ENCODE measurements around the gene DNA2. TPM values are rescaled to one million over a fixed set of nuclear protein-coding genes. Genes with fewer than 3 reads are reported as not detected.
A peak's percentile ranks its signal among the peaks of the same experiment; 100 is the strongest.
"Not testable (repeated sequence)": the region's sequence is repeated elsewhere in the genome, so short reads cannot be mapped to it uniquely, and the experiment has no call there.

DNA2 gene, protein sequence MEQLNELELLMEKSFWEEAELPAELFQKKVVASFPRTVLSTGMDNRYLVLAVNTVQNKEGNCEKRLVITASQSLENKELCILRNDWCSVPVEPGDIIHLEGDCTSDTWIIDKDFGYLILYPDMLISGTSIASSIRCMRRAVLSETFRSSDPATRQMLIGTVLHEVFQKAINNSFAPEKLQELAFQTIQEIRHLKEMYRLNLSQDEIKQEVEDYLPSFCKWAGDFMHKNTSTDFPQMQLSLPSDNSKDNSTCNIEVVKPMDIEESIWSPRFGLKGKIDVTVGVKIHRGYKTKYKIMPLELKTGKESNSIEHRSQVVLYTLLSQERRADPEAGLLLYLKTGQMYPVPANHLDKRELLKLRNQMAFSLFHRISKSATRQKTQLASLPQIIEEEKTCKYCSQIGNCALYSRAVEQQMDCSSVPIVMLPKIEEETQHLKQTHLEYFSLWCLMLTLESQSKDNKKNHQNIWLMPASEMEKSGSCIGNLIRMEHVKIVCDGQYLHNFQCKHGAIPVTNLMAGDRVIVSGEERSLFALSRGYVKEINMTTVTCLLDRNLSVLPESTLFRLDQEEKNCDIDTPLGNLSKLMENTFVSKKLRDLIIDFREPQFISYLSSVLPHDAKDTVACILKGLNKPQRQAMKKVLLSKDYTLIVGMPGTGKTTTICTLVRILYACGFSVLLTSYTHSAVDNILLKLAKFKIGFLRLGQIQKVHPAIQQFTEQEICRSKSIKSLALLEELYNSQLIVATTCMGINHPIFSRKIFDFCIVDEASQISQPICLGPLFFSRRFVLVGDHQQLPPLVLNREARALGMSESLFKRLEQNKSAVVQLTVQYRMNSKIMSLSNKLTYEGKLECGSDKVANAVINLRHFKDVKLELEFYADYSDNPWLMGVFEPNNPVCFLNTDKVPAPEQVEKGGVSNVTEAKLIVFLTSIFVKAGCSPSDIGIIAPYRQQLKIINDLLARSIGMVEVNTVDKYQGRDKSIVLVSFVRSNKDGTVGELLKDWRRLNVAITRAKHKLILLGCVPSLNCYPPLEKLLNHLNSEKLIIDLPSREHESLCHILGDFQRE
- total RNA-seq, result 3.7 TPM

DNA sequence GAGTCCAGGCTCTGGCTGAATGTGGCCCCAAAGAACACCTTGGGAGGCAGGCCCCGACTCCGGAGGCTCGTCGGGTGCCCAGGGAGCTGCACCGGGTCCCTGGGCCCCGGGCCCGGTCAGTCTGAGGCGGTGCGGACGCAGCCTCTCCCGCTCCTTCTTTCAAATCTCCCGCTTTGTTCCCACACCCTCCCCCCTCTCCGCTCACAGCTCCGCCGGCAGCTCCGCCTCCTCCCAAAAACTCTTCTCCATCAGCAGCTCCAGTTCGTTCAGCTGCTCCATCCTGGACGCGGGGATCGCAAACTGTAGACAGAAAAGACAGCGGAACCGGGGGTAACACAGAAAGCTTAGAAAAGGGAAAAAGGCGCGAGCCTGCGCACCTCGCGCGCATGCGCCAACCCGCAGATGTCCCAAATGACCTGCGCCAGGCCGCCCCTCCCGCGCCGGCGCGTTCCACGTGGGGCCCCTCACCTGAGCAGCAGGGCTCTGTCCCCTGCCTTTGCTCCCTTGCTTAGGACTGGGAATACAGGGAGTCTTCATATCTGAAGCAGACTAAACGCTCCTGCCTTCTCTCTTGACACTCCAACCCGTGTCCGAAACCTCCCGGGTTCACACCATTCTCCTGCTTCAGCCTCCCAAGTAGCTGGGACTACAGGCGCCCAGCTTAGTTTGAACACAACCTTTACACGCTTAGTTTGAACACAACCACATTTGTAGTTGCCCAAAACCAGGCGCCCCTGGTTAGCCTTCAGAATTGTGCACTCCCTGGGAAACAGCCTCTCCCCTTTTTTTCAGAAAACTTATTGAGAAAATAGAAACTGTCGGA is at the start of gene DNA2:
DNA2 (minus strand) TSS at position 388 of the 823 bp plus-strand sequence; CDS start at position 279, 109 bp downstream.
- H3K9me3 ChIP-seq, result no peaks in the 10 kb centered on the region
- H3K27me3 ChIP-seq, result no peaks in the 10 kb centered on the region
- H3K27ac ChIP-seq, result peak within 1 kb of the TSS; percentile 58
- TF ChIP-seq, protein P1, sequence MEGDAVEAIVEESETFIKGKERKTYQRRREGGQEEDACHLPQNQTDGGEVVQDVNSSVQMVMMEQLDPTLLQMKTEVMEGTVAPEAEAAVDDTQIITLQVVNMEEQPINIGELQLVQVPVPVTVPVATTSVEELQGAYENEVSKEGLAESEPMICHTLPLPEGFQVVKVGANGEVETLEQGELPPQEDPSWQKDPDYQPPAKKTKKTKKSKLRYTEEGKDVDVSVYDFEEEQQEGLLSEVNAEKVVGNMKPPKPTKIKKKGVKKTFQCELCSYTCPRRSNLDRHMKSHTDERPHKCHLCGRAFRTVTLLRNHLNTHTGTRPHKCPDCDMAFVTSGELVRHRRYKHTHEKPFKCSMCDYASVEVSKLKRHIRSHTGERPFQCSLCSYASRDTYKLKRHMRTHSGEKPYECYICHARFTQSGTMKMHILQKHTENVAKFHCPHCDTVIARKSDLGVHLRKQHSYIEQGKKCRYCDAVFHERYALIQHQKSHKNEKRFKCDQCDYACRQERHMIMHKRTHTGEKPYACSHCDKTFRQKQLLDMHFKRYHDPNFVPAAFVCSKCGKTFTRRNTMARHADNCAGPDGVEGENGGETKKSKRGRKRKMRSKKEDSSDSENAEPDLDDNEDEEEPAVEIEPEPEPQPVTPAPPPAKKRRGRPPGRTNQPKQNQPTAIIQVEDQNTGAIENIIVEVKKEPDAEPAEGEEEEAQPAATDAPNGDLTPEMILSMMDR (IDR thresholded peaks at IDR 0.05), result no peak
- no peak for TF ChIP-seq POLR2A (IDR thresholded peaks at IDR 0.05)
- TF ChIP-seq POLR2AphosphoS5 (IDR thresholded peaks at IDR 0.05; ENCODE audit: insufficient read depth in 1 of 2, low read depth in 1 of 2), result peak; percentile 61 to 71
- no peak for DNase-seq (ENCODE audit: extremely low spot score in 2 of 2)
- no peaks in the 10 kb centered on the region for H3K36me3 ChIP-seq
- H3K4me3 ChIP-seq, result peak within 1 kb of the TSS; percentile 52 to 62
- H3K4me1 ChIP-seq, result peaks cover 11% of the 10 kb centered on the region
- intact Hi-C loops (cut with DNase I), result no loop called here

DNA sequence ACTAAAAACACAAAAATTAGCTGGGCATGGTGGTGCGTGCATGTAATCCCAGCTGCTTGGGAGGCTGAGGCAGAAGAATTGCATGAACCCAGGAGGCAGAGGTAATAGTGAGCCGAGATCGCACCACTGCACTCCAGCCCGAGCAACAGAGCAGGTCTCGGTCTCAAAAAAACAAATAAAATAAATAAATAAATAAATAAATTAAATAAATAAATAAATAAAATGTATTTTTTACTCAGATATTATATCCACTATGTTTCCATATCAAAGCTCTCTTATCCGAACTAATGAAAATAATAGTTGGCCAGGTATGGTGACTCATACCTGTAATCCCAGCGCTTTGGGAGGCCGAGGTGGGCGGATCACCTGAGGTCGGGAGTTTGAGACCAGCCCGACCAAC is 46.8 kb upstream of the DNA2 start:
- H3K27me3 ChIP-seq; intact Hi-C loops (cut with DNase I); DNase-seq (ENCODE audit: extremely low spot score in 2 of 2); H3K4me3 ChIP-seq; H3K9me3 ChIP-seq; H3K27ac ChIP-seq; H3K4me1 ChIP-seq: not testable (repeated sequence)
- H3K36me3 ChIP-seq, result peaks cover 0 to 10% of the 10 kb centered on the region in 2 donors

DNA sequence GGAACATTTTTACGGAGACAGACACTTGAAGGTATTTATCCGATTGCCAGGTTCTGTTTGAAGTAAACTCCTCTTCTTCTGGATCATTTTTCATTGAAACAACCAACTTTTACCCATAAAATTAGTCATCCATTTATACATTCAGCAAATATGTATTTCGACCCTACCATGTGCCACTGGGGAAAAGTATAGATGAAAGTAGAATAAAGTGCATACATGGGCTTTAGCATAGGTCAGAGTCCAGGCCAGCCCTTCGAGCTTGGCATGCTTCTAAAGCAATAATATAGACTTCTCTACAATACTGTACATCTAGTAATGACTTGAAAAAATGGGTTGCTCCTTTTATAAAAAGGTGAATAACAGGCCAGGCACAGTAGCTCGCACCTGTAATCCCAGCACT is 45.4 kb upstream of the DNA2 start:
- peaks cover 0 to 11% of the 10 kb centered on the region in 2 donors for H3K36me3 ChIP-seq

DNA sequence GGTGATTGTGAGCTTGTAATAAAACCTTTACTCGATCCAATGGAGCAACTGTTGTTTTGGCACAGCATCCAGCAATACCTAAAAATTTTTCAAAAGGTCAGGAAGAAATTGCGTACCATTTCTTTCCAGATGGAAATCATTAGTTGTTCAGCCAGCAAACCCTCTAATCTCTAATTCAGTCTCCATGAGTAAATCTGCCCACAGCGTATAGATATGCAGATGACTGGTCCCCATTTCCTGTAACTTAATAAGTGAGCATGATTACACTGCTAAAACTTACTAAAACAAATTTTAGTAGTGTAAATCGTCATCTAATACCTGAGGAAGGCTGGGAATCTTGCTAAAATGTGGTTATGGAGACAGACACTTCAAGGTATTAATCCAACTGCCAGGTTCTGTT is 45.0 kb upstream of the DNA2 start:
- peaks cover 0 to 11% of the 10 kb centered on the region in 2 donors for H3K36me3 ChIP-seq
- H3K27me3 ChIP-seq, result no peaks in the 10 kb centered on the region
- H3K9me3 ChIP-seq, result no peaks in the 10 kb centered on the region
- no peak overlapping the region for H3K4me3 ChIP-seq
- intact Hi-C loops (cut with DNase I), result no loop called here
- no peak overlapping the region for H3K27ac ChIP-seq
- TF ChIP-seq POLR2A (IDR thresholded peaks at IDR 0.05) (no peak), POLR2AphosphoS5 (IDR thresholded peaks at IDR 0.05; ENCODE audit: insufficient read depth in 1 of 2, low read depth in 1 of 2) (no peak)
- TF ChIP-seq, protein P1 (IDR thresholded peaks at IDR 0.05), result no peak
- DNase-seq (ENCODE audit: extremely low spot score in 2 of 2), result no peak
- H3K4me1 ChIP-seq, result no peaks in the 10 kb centered on the region

More for the DNA sequence above, 45.4 kb upstream of the DNA2 start:
- Histone ChIP-seq H3K4me3 (no peak overlapping the region), H3K4me1 (no peaks in the 10 kb centered on the region), H3K9me3 (no peaks in the 10 kb centered on the region), H3K27me3 (no peaks in the 10 kb centered on the region), H3K27ac (no peak overlapping the region)
- TF ChIP-seq, protein P1 (IDR thresholded peaks at IDR 0.05), result no peak
- no peak for TF ChIP-seq POLR2A (IDR thresholded peaks at IDR 0.05)
- no peak for TF ChIP-seq POLR2AphosphoS5 (IDR thresholded peaks at IDR 0.05; ENCODE audit: insufficient read depth in 1 of 2, low read depth in 1 of 2)
- intact Hi-C loops (cut with DNase I), result no loop called here
- DNase-seq (ENCODE audit: extremely low spot score in 2 of 2), result no peak

DNA sequence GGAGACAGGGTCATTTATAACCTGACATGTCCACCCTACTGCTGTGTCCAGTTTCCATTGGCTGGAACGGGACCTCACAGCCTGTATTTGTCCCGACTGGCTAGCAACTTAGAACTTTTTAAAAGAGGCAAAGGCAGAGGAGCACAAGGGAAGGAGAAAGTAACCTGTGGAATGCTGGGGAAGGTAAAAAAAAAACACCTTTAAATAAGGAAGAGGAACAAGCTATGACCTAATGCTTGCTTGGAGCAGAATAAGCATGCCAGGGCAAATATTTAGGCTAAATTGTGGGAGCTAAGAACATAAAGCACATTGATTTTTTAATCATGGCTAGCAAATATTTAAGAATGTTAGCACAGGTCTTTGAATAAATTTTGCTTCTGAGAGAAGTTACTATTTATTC is 44.4 kb upstream of the DNA2 start:
- intact Hi-C loops (cut with DNase I); H3K27me3 ChIP-seq; H3K9me3 ChIP-seq; H3K4me3 ChIP-seq; H3K27ac ChIP-seq; DNase-seq (ENCODE audit: extremely low spot score in 2 of 2); H3K4me1 ChIP-seq: not testable (repeated sequence)
- H3K36me3 ChIP-seq, result peaks cover 0 to 11% of the 10 kb centered on the region in 2 donors

Data from vagina (tissue), 2 donors.